H1 (cell line): ENCODE measurements around the gene DBH. TPM values are rescaled to one million over a fixed set of nuclear protein-coding genes. Genes with fewer than 3 reads are reported as not detected.

Experiments
- CTCF ChIA-PET: fragments of 300-600 bp; sonication (Branson Sonifier 250); formaldehyde crosslinking; loops from one replicate; lab custom pipeline; 2021; ENCODE audit not compliant: partially characterized antibody; lab: Charles Lee
- POLR2A ChIA-PET: fragments of 300-600 bp; sonication (Branson Sonifier 250); formaldehyde crosslinking; loops from one replicate; lab custom pipeline; 2021; ENCODE audit warnings: inconsistent platforms; ENCODE audit not compliant: partially characterized antibody; lab: Charles Lee
- DNase-seq, 2 experiments: peaks; one replicate each; pipeline versions ENCODE4 v3.0.0 to v3.0.0-alpha.2; 2010 to 2022; ENCODE audit warnings: low spot score in 2 of 2, low read depth in 1 of 2, mixed read lengths in 1 of 2
- FAIRE-seq: peaks from 2 replicates; lab custom pipeline; 2011; peaks lifted over from hg19 to GRCh38; lab: Jason Lieb, UNC
- H2AFZ ChIP-seq: 2 replicates; pipeline ENCODE4 v1.8.1; 2012; ENCODE audit warnings: low read length, inconsistent platforms
- H2AK5ac ChIP-seq: 2 replicates; pipeline ENCODE4 v1.6.1; 2013; ENCODE audit warnings: low read depth, low read length
- H2BK120ac ChIP-seq: replicated peaks from 2 replicates; pipeline ENCODE3; 2013; ENCODE audit warnings: low read depth, low read length, inconsistent platforms
- H2BK12ac ChIP-seq: 2 replicates; pipeline ENCODE4 v1.6.1; 2013; ENCODE audit warnings: low read depth, low read length
- H2BK15ac ChIP-seq: 2 replicates; pipeline ENCODE4 v1.6.1; 2013; ENCODE audit warnings: low read length
- H2BK20ac ChIP-seq: 2 replicates; pipeline ENCODE4 v1.6.1; 2013; ENCODE audit warnings: low read length
- H2BK5ac ChIP-seq: 2 replicates; pipeline ENCODE4 v1.6.1; 2013; ENCODE audit warnings: low read depth, low read length
- H3K14ac ChIP-seq: 2 replicates; pipeline ENCODE4 v1.6.1; 2013; ENCODE audit warnings: inconsistent platforms; ENCODE audit not compliant: insufficient read length
- H3K18ac ChIP-seq: 2 replicates; pipeline ENCODE4 v1.6.1; 2013; ENCODE audit warnings: low read length; ENCODE audit errors: extremely low read depth
- H3K23ac ChIP-seq: 2 replicates; pipeline ENCODE4 v1.6.1; 2013; ENCODE audit warnings: inconsistent platforms; ENCODE audit not compliant: insufficient read length
- H3K23me2 ChIP-seq: 2 replicates; pipeline ENCODE4 v1.6.1; 2013; ENCODE audit warnings: low read depth, low read length
- H3K27ac ChIP-seq: 2 replicates; pipeline ENCODE4 v1.6.1; 2011; ENCODE audit warnings: low read depth, low read length, inconsistent platforms
- H3K27me3 ChIP-seq, 4 experiments: replicated peaks in 1 of 4; 1 replicate in 1 of 4; 2 replicates in 3 of 4; pipeline versions ENCODE4 v1.6.1 to v1.8.1; 2011 to 2013; ENCODE audit warnings: low read length in 3 of 4, mild to moderate bottlenecking in 3 of 4, inconsistent platforms in 2 of 4, mixed read lengths in 2 of 4, moderate library complexity in 1 of 4; ENCODE audit not compliant: control insufficient read depth in 3 of 4, insufficient read depth in 3 of 4; ENCODE audit errors: extremely low read depth in 1 of 4
- H3K36me3 ChIP-seq, 4 experiments: 2 replicates each; pipeline versions ENCODE4 v1.6.1 to v1.8.1; 2011 to 2013; ENCODE audit warnings: mild to moderate bottlenecking in 4 of 4, low read length in 3 of 4, moderate library complexity in 2 of 4, control low read depth in 1 of 4, inconsistent platforms in 1 of 4; ENCODE audit not compliant: insufficient read depth in 4 of 4, control insufficient read depth in 2 of 4
- H3K4ac ChIP-seq: replicated peaks from 2 replicates; pipeline ENCODE3; 2013; ENCODE audit warnings: low read length, low read depth, mixed read lengths, inconsistent platforms; ENCODE audit not compliant: insufficient read length
- H3K4me1 ChIP-seq, 4 experiments: replicated peaks in 1 of 4; 1 replicate in 1 of 4; 2 replicates in 3 of 4; pipeline versions ENCODE4 v1.6.1 to v1.8.1; 2011 to 2013; ENCODE audit warnings: low read length in 3 of 4, inconsistent platforms in 2 of 4, mixed read lengths in 1 of 4; ENCODE audit not compliant: insufficient read depth in 4 of 4, control insufficient read depth in 3 of 4
- H3K4me2 ChIP-seq, 2 experiments: 2 replicates each; pipeline versions ENCODE4 v1.6.1 to v1.8.1; 2011 to 2013; ENCODE audit warnings: low read depth in 2 of 2, low read length in 2 of 2, control low read depth in 1 of 2, inconsistent platforms in 1 of 2, mild to moderate bottlenecking in 1 of 2; ENCODE audit not compliant: insufficient read depth in 1 of 2
- H3K4me3 ChIP-seq, 4 experiments: fragments of 200-600, 300-600 bp in 1 of 4; sonication (generic), shearing (Covaris generic), sonication (Bioruptor Twin) in 1 of 4; 2 replicates each; pipeline versions ENCODE4 v1.5.1 to v1.8.1; 2011 to 2016; ENCODE audit warnings: low read length in 4 of 4, low read depth in 3 of 4, control low read depth in 2 of 4, inconsistent platforms in 2 of 4, mild to moderate bottlenecking in 2 of 4, mixed read lengths in 1 of 4, moderate library complexity in 1 of 4; ENCODE audit not compliant: insufficient read depth in 2 of 4; ENCODE audit errors: extremely low read depth in 1 of 4
- H3K56ac ChIP-seq: replicated peaks from 2 replicates; pipeline ENCODE3; 2013; ENCODE audit warnings: low read depth, mild to moderate bottlenecking, mixed read lengths, low read length, inconsistent platforms; ENCODE audit not compliant: insufficient read length
- H3K79me1 ChIP-seq: 2 replicates; pipeline ENCODE4 v1.6.1; 2013; ENCODE audit warnings: low read depth, low read length, control low read depth
- H3K79me2 ChIP-seq, 2 experiments: 2 replicates each; pipeline versions ENCODE4 v1.6.1 to v1.8.1; 2012 to 2013; ENCODE audit warnings: low read length in 2 of 2, mild to moderate bottlenecking in 2 of 2, inconsistent platforms in 1 of 2; ENCODE audit not compliant: insufficient read depth in 2 of 2, control insufficient read depth in 1 of 2
- H3K9ac ChIP-seq, 4 experiments: replicated peaks in 1 of 4; 1 replicate in 1 of 4; 2 replicates in 3 of 4; pipeline versions ENCODE4 v1.6.1 to v1.8.1; 2011 to 2013; ENCODE audit warnings: low read depth in 3 of 4, low read length in 3 of 4, control low read depth in 2 of 4, mild to moderate bottlenecking in 2 of 4, moderate library complexity in 2 of 4, inconsistent platforms in 1 of 4; ENCODE audit errors: extremely low read depth in 1 of 4
- H3K9me3 ChIP-seq, 2 experiments: 2 replicates each; pipeline versions ENCODE4 v1.6.1 to v1.8.1; 2012 to 2013; ENCODE audit warnings: mild to moderate bottlenecking in 2 of 2, moderate library complexity in 2 of 2, control low read depth in 1 of 2, inconsistent platforms in 1 of 2, low read depth in 1 of 2, low read length in 1 of 2, mixed read lengths in 1 of 2; ENCODE audit not compliant: insufficient read depth in 2 of 2
- H4K20me1 ChIP-seq, 2 experiments: replicated peaks in 1 of 2; 2 replicates each; pipeline versions ENCODE3 to v1.8.1; 2011 to 2013; ENCODE audit warnings: inconsistent platforms in 2 of 2, low read length in 2 of 2, mild to moderate bottlenecking in 1 of 2; ENCODE audit not compliant: insufficient read depth in 2 of 2, control insufficient read depth in 1 of 2
- H4K5ac ChIP-seq: 2 replicates; pipeline ENCODE4 v1.6.1; 2013; ENCODE audit warnings: low read length, low read depth, mixed read lengths, inconsistent platforms; ENCODE audit not compliant: insufficient read length
- H4K8ac ChIP-seq: 2 replicates; pipeline ENCODE4 v1.8.0; 2013; ENCODE audit warnings: mild to moderate bottlenecking, moderate library complexity, low read length, inconsistent platforms; ENCODE audit not compliant: insufficient read depth; ENCODE audit errors: extremely low read depth
- H4K91ac ChIP-seq: replicated peaks from 2 replicates; pipeline ENCODE3; 2013; ENCODE audit warnings: low read length, mixed read lengths, inconsistent platforms; ENCODE audit not compliant: insufficient read length
- GTF2F1 ChIP-seq: IDR thresholded peaks from 2 replicates; pipeline ENCODE4 v1.6.1; 2012; ENCODE audit warnings: low read depth, low read length, improper control_type of control experiment, borderline replicate concordance
- KDM4A ChIP-seq: IDR thresholded peaks from one replicate; pipeline ENCODE4 v1.7.1; 2012; ENCODE audit warnings: low read depth, mild to moderate bottlenecking, moderate library complexity, low read length, inconsistent platforms; ENCODE audit not compliant: severe bottlenecking
- KDM5A ChIP-seq: fragments of 200-600 bp; IDR thresholded peaks from 2 replicates; pipeline ENCODE4 v1.7.1; 2012; ENCODE audit warnings: mild to moderate bottlenecking, low read length, inconsistent platforms, mixed read lengths
- TAF1 ChIP-seq: IDR thresholded peaks from 2 replicates; pipeline ENCODE4 v1.6.1; 2011; ENCODE audit warnings: mild to moderate bottlenecking, low read depth, low read length
- TBP ChIP-seq: IDR thresholded peaks from 2 replicates; pipeline ENCODE4 v1.6.1; 2011; ENCODE audit warnings: low read depth, low read length, improper control_type of control experiment
- ZNF274 ChIP-seq: IDR thresholded peaks from 2 replicates; pipeline ENCODE4 v1.7.0; 2012; ENCODE audit warnings: low read length, borderline replicate concordance; ENCODE audit errors: extremely low read depth
- WGBS, 2 experiments: shearing (Covaris generic) in 1 of 2; methylation state at CpG; one replicate each; pipeline versions ENCODE4 v1.1.6 to v1.1.7; 2013 to 2015; ENCODE audit warnings: low lambda C conversion rate in 2 of 2, mixed read lengths in 2 of 2, inconsistent platforms in 1 of 2, low coverage in 1 of 2, missing lambda C conversion rate in 1 of 2; ENCODE audit not compliant: insufficient replicate concordance in 2 of 2, insufficient coverage in 1 of 2, insufficient read length in 1 of 2; ENCODE audit errors: extremely low coverage in 1 of 2, missing lambda C conversion rate in 1 of 2; 5-methylcytosine and 5-hydroxymethylcytosine counted together
- polyA plus RNA-seq, 7 experiments: library from polyadenylated mRNA; depleted of rRNA in 3 of 7; stranded (reverse) in 5 of 7; unstranded in 2 of 7; fragments of >200 nt in 5 of 7; fragments of 200-250 nt in 2 of 7; gene quantifications; 1 replicate in 5 of 7; 2 replicates in 1 of 7; 4 replicates in 1 of 7; pipeline versions ENCODE4 v1.2.1 to v1.2.3, GENCODE V29; 2011 to 2013; ENCODE audit warnings: missing spikeins in 2 of 7, mixed read lengths in 2 of 7
- total RNA-seq: library from RNA; stranded (reverse); fragmentation: NEBNext Ultra II Directional; extraction: Animal tissue kit (Norgen Biotek cat#: 25700); gene quantifications from 2 replicates; pipeline ENCODE4 v1.2.1, GENCODE V29; 2021

DBH gene
- total and polyA plus RNA-seq, 2 of the 8 experiments (the other 6 are each of a cell fraction or from before 2014, with no cell fraction given): 0.18 TPM; not detected in 1

DNA sequence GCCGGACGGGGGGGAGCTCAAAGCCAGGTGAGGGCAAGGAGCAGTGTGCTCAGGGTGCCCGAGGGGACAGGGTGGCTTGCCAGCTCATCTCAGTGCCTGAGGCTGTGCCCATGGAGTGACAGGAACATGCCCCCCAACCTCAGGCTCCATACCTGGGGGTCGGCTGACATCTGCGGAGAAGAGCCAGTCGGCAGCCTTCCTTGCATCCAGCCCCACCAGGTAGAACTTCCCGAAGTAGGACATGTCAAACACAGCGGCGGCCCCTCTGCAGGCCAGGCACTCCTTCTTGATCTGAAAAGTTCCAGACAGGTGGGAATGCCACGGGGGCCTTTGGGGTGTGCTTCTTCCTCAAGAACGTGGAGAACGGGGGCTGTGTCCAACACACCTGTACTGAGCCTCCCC is 59.9 kb downstream of the DBH start:
- ChIA-PET CTCF (interaction anchor here (0.8 to 1.3 kb wide), 4 partner anchors 26 to 355 kb away, joined by 3 to 4 read pairs (median 3); no protein-coding TSS in a partner anchor), POLR2A (no interaction called here)
- Histone ChIP-seq H3K18ac (no peak overlapping the region), H3K36me3 (no peaks in the 10 kb centered on the region), H4K8ac (no peak overlapping the region), H3K23me2 (no peaks in the 10 kb centered on the region), H4K91ac (no peak overlapping the region), H3K23ac (no peak overlapping the region), H3K79me1 (no peaks in the 10 kb centered on the region), H2BK12ac (no peak overlapping the region), H2BK15ac (no peak overlapping the region), H3K27ac (no peak overlapping the region), H3K4me2 (no peak overlapping the region), H4K5ac (no peak overlapping the region), H2BK120ac (no peak overlapping the region), H3K4me3 (no peak overlapping the region), H2BK5ac (no peak overlapping the region), H3K4ac (no peak overlapping the region), H3K9ac (no peak overlapping the region), H3K9me3 (no peaks in the 10 kb centered on the region), H3K4me1 (no peaks in the 10 kb centered on the region), H2AFZ (no peak overlapping the region), H3K14ac (no peak overlapping the region), H4K20me1 (no peaks in the 10 kb centered on the region), H2AK5ac (no peak overlapping the region), H3K56ac (no peak overlapping the region), H2BK20ac (no peak overlapping the region), H3K79me2 (no peaks in the 10 kb centered on the region), H3K27me3 (no peaks in the 10 kb centered on the region; a peak in 2 of 7 replicates)
- TF ChIP-seq KDM4A: no peak
- no peak for TF ChIP-seq GTF2F1
- TF ChIP-seq ZNF274: no peak
- TF ChIP-seq TAF1: no peak
- no peak for TF ChIP-seq TBP
- no peak for TF ChIP-seq KDM5A
- FAIRE-seq (no peak), DNase-seq (no peak)
- WGBS, 2 experiments: 93% methylated on average over 9 of the region's 12 CpGs; no CpG with 5 or more reads in 1 of the 2 experiments
